HepG2 (cell line): ENCODE results near the gene ARRDC3. TPM values are rescaled to one million over a fixed set of nuclear protein-coding genes. Genes with fewer than 3 reads are reported as not detected.
A peak's percentile ranks its signal among the peaks of the same experiment; 100 is the strongest.

Experiments used
- ATAC-seq: fragments of 200-7000 bp; cut with Tn5 transposase; 3 replicates; pipeline ENCODE4 v1.9.1; 2020; ENCODE audit warnings: mild to moderate bottlenecking, moderate library complexity
- BruUV-seq: library from RNA; stranded (reverse); fragments of 400-500 nt; replicated peaks from 2 replicates; lab custom pipeline; 2021; lab: Mats Ljungman, UMichigan
- CTCF ChIA-PET: fragments of 300-600 bp; formaldehyde crosslinking; extraction: SDS; loops from one replicate; lab custom pipeline; 2021; ENCODE audit warnings: low total read pairs, inconsistent platforms, low intra/inter-chr PET ratio; lab: Yijun Ruan, JAX
- POLR2A ChIA-PET: fragments of 350-600 bp; sonication (Branson Sonifier 250); formaldehyde crosslinking; loops from one replicate; lab custom pipeline; 2020; ENCODE audit warnings: antibody characterized with exemption, inconsistent platforms; lab: Yijun Ruan, JAX
- DNase-seq: peaks from one replicate; pipeline ENCODE4 v3.0.0-alpha.2; 2015; ENCODE audit warnings: low spot score
- FAIRE-seq: peaks from 3 replicates; lab custom pipeline; 2011; peaks lifted over from hg19 to GRCh38; lab: Jason Lieb, UNC
- H2AFZ ChIP-seq: one replicate; pipeline ENCODE4 v1.6.1; 2011; ENCODE audit warnings: low read length, inconsistent platforms
- H3K27ac ChIP-seq: fragments of 300-600 bp; 3 replicates; pipeline ENCODE4 v1.8.0; 2011; ENCODE audit warnings: mixed run types, mild to moderate bottlenecking, mixed read lengths, low read length, inconsistent platforms; ENCODE audit not compliant: insufficient read depth; ENCODE audit errors: extremely low read length
- H3K27me3 ChIP-seq, 2 experiments: fragments of 200-600 bp in 1 of 2; 2 replicates in 1 of 2; 3 replicates in 1 of 2; pipeline versions ENCODE4 v1.6.0 to v1.8.0; 2011; ENCODE audit warnings: low read length in 2 of 2, mild to moderate bottlenecking in 2 of 2, moderate library complexity in 2 of 2, inconsistent platforms in 1 of 2; ENCODE audit not compliant: insufficient read depth in 2 of 2, control insufficient read depth in 1 of 2
- H3K36me3 ChIP-seq, 2 experiments: fragments of 200-600 bp in 1 of 2; replicated peaks in 1 of 2; 2 replicates in 1 of 2; 3 replicates in 1 of 2; pipeline versions ENCODE4 v1.5.1 to v1.8.0; 2011; ENCODE audit warnings: low read length in 2 of 2, inconsistent platforms in 1 of 2; ENCODE audit not compliant: insufficient read depth in 2 of 2, control insufficient read depth in 1 of 2
- H3K4me1 ChIP-seq: 2 replicates; pipeline ENCODE4 v1.5.1; 2012; ENCODE audit warnings: low read length, inconsistent platforms; ENCODE audit not compliant: insufficient read depth
- H3K4me2 ChIP-seq: 2 replicates; pipeline ENCODE4 v1.6.0; 2011; ENCODE audit warnings: low read depth, low read length, inconsistent platforms
- H3K4me3 ChIP-seq, 3 experiments: fragments of 200-600 bp in 1 of 3; sonication (generic), shearing (Covaris generic) in 1 of 3; replicated peaks in 1 of 3; 2 replicates each; pipeline ENCODE4 v1.5.1; 2011 to 2016; ENCODE audit warnings: low read length in 3 of 3, inconsistent platforms in 2 of 3, low read depth in 2 of 3, mild to moderate bottlenecking in 2 of 3, control low read depth in 1 of 3, mixed read lengths in 1 of 3; ENCODE audit not compliant: insufficient read depth in 1 of 3
- H3K79me2 ChIP-seq: one replicate; pipeline ENCODE4 v1.6.1; 2011; ENCODE audit warnings: low read length, inconsistent platforms; ENCODE audit not compliant: insufficient read depth
- H3K9ac ChIP-seq: 2 replicates; pipeline ENCODE4 v1.6.0; 2011; ENCODE audit warnings: mild to moderate bottlenecking, low read depth, low read length, inconsistent platforms; ENCODE audit not compliant: insufficient read depth
- H3K9me3 ChIP-seq: 2 replicates; pipeline ENCODE4 v1.5.1; 2012; ENCODE audit warnings: mild to moderate bottlenecking, low read length
- H4K20me1 ChIP-seq: 2 replicates; pipeline ENCODE4 v1.6.0; 2011; ENCODE audit warnings: inconsistent platforms, mild to moderate bottlenecking, low read length, moderate library complexity; ENCODE audit not compliant: insufficient read depth
- KDM5B ChIP-seq: sonication (generic); formaldehyde crosslinking; IDR thresholded peaks from 2 replicates; pipeline ENCODE4 v1.4.0; 2020; ENCODE audit warnings: missing genetic modification reagents, mild to moderate bottlenecking, borderline replicate concordance
- MAFF ChIP-seq: IDR thresholded peaks from 2 replicates; pipeline ENCODE4 v1.6.1; 2011; ENCODE audit warnings: low read depth, low read length, improper control_type of control experiment
- MAFK ChIP-seq, 2 experiments: IDR thresholded peaks in 1 of 2; conservative IDR thresholded peaks in 1 of 2; 2 replicates each; pipeline ENCODE4 v1.6.1; 2011; ENCODE audit warnings: improper control_type of control experiment in 2 of 2, low read length in 2 of 2
- RFXAP ChIP-seq: sonication (generic); formaldehyde crosslinking; IDR thresholded peaks from 2 replicates; pipeline ENCODE4 v1.4.0; 2020; ENCODE audit warnings: missing genetic modification reagents, borderline replicate concordance
- SP2 ChIP-seq: sonication (generic); formaldehyde crosslinking; IDR thresholded peaks from 2 replicates; pipeline ENCODE4 v1.5.1; 2020; ENCODE audit warnings: mild to moderate bottlenecking, missing genetic modification reagents
- in situ Hi-C: cut with HindIII; loops from 2 replicates; pipeline ENCODE4 v1.10.0; 2017; ENCODE audit warnings: low pct_unique_long_range_greater_than_20kb; ENCODE audit not compliant: extremely low pct_ligation_motif_present
- intact Hi-C: fragments of 100-400 bp; cut with micrococcal nuclease; formaldehyde crosslinking; loops from one replicate; pipeline ENCODE4 v1.10.0; 2022; ENCODE audit not compliant: unreplicated experiment
- polyA plus RNA-seq, 8 experiments: library from polyadenylated mRNA; depleted of rRNA in 3 of 8; stranded (reverse) in 7 of 8; unstranded in 1 of 8; fragments of >200 nt; fragmentation: Illumina TruSeq in 4 of 8; extraction: Trizol in 4 of 8; gene quantifications; 2 replicates each; pipeline versions ENCODE4 v1.2.1 to v1.2.3, GENCODE V29; 2011 to 2016; ENCODE audit warnings: low read depth in 4 of 8, missing spikeins in 1 of 8, mixed read lengths in 1 of 8; ENCODE audit not compliant: insufficient read depth in 1 of 8
- total RNA-seq, 5 experiments: library from RNA; depleted of rRNA; stranded (reverse); fragments of >200 nt; fragmentation: Illumina TruSeq; extraction: Trizol; gene quantifications; 2 replicates each; pipeline ENCODE4 v1.2.3, GENCODE V29; 2016; ENCODE audit warnings: low read depth in 1 of 5
- TF ChIP-seq, protein P1 (sequence below): sonication (generic); formaldehyde crosslinking; IDR thresholded peaks from 2 replicates; pipeline ENCODE4 v1.4.0; 2020; ENCODE audit warnings: low read depth, missing genetic modification reagents
- TF ChIP-seq, protein P2 (sequence below): sonication (generic); formaldehyde crosslinking; IDR thresholded peaks from 2 replicates; pipeline ENCODE4 v1.4.0; 2020; ENCODE audit warnings: missing genetic modification reagents
- TF ChIP-seq, protein P3 (sequence below): fragments of 450-650 bp; IDR thresholded peaks from 2 replicates; pipeline ENCODE4 v1.6.1; 2016

The ARRDC3 gene
- total and polyA plus RNA-seq, 2 of the 13 experiments (the other 11 are each of a cell fraction or from before 2014, with no cell fraction given): 3.4 to 24.4 TPM

DNA sequence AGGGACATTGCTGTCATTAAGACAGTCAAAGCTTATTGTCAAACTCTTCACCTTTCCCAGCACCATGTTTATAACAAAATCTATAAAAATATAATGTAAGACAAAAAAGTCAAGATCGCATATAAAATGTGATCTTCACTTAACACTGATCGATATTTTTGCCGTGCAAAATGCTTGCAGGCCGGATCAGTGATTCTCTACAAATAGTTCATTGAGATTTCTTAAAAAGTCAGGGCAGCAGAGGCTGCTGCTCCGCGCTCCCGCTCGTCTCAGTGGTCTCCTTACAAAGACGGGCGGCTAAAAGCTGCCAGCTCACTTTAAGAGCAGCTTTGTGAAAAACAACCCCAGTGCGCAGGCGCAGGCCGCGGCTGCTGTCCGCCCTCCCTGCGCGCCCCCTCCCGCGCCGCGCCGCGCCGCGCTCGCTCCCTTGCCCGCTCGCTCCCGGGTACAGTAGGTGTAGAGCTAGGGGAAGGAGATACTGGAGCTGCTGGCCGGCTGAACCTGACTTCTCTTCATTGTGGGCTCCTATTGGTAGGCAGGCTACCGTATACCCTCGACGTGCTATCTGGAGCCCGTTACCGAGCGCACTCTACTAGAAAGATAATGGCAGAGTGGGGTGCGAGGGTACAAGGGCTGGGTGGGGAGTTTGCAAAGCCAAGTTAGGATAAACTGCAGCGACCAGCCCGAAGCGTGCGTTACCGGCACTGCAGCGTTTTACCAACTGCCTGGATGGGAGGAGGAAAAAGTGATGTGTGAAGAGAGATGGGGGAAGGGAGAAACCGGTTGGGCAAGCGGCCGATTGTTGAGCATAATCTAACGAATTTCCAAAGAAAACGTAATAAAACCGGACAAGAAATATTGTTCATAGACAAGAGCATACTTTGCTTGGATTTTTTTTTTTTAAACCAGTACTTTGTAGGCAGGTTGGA, at the start of gene ARRDC3 (continued):
- TF ChIP-seq, protein P1, sequence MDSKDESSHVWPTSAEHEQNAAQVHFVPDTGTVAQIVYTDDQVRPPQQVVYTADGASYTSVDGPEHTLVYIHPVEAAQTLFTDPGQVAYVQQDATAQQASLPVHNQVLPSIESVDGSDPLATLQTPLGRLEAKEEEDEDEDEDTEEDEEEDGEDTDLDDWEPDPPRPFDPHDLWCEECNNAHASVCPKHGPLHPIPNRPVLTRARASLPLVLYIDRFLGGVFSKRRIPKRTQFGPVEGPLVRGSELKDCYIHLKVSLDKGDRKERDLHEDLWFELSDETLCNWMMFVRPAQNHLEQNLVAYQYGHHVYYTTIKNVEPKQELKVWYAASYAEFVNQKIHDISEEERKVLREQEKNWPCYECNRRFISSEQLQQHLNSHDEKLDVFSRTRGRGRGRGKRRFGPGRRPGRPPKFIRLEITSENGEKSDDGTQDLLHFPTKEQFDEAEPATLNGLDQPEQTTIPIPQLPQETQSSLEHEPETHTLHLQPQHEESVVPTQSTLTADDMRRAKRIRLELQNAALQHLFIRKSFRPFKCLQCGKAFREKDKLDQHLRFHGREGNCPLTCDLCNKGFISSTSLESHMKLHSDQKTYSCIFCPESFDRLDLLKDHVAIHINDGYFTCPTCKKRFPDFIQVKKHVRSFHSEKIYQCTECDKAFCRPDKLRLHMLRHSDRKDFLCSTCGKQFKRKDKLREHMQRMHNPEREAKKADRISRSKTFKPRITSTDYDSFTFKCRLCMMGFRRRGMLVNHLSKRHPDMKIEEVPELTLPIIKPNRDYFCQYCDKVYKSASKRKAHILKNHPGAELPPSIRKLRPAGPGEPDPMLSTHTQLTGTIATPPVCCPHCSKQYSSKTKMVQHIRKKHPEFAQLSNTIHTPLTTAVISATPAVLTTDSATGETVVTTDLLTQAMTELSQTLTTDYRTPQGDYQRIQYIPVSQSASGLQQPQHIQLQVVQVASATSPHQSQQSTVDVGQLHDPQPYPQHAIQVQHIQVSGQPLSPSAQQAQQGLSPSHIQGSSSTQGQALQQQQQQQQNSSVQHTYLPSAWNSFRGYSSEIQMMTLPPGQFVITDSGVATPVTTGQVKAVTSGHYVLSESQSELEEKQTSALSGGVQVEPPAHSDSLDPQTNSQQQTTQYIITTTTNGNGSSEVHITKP (CRISPR knock-in tag): no peak
- TF ChIP-seq, protein P2, sequence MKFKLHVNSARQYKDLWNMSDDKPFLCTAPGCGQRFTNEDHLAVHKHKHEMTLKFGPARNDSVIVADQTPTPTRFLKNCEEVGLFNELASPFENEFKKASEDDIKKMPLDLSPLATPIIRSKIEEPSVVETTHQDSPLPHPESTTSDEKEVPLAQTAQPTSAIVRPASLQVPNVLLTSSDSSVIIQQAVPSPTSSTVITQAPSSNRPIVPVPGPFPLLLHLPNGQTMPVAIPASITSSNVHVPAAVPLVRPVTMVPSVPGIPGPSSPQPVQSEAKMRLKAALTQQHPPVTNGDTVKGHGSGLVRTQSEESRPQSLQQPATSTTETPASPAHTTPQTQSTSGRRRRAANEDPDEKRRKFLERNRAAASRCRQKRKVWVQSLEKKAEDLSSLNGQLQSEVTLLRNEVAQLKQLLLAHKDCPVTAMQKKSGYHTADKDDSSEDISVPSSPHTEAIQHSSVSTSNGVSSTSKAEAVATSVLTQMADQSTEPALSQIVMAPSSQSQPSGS (CRISPR knock-in tag): no peak; the same call in 1 of the 2 replicates

DNA sequence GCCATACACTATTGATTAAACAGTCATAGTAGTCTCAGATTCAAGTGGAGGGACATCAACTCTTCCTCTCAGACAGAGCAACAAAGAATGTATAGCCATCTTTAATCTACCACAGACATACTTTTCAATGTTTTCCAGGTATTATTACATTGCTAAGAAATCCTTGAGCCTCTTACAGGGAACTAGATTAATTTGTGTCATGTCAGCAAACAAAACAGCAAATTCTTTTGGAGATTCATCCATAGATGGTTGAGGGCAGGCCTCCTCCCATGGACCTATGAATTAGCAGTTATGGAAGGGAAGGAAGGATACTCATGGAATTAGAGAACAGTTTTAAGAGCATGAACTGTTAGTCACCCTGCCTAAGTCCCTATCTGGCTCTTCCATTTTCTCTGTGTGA, 47.8 kb upstream of the ARRDC3 start:
- Histone ChIP-seq H3K79me2 (no peaks in the 10 kb centered on the region), H3K4me2 (no peak overlapping the region), H3K27me3 (no peaks in the 10 kb centered on the region), H3K4me3 (no peak overlapping the region), H3K4me1 (no peaks in the 10 kb centered on the region), H3K9ac (no peak overlapping the region), H3K36me3 (no peaks in the 10 kb centered on the region), H3K27ac (no peak overlapping the region), H2AFZ (no peak overlapping the region), H4K20me1 (no peaks in the 10 kb centered on the region), H3K9me3 (no peaks in the 10 kb centered on the region)
- in situ Hi-C loops (no loop called here), intact Hi-C loops (no loop called here)
- POLR2A ChIA-PET: no interaction called here
- ATAC-seq: no peak
- TF ChIP-seq RFXAP (no peak), MAFK (conservative IDR thresholded peaks at IDR 0.05 in 1 of 2, IDR thresholded peaks at IDR 0.05 in 1 of 2; ENCODE audit: low read length in 2 of 2) (peak; percentile 78 to 91), MAFF (peak; percentile 86), SP2 (CRISPR knock-in tag) (no peak), KDM5B (CRISPR knock-in tag) (no peak)
- TF ChIP-seq, protein P3, sequence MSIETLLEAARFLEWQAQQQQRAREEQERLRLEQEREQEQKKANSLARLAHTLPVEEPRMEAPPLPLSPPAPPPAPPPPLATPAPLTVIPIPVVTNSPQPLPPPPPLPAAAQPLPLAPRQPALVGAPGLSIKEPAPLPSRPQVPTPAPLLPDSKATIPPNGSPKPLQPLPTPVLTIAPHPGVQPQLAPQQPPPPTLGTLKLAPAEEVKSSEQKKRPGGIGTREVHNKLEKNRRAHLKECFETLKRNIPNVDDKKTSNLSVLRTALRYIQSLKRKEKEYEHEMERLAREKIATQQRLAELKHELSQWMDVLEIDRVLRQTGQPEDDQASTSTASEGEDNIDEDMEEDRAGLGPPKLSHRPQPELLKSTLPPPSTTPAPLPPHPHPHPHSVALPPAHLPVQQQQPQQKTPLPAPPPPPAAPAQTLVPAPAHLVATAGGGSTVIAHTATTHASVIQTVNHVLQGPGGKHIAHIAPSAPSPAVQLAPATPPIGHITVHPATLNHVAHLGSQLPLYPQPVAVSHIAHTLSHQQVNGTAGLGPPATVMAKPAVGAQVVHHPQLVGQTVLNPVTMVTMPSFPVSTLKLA: no peak
- DNase-seq: no peak
- CTCF ChIA-PET: no interaction called here
- no peak for FAIRE-seq
- BruUV-seq: no TSS peak
